Neuronal stem cell (in vitro differentiated cells): Measurements from ENCODE around the gene CD22.

Experiments used
- DNase-seq: peaks from one replicate; pipeline ENCODE4 v3.0.0-alpha.2; 2013; ENCODE audit warnings: low spot score
- H2AFZ ChIP-seq: one replicate; pipeline ENCODE4 v1.6.1; 2013; ENCODE audit warnings: mild to moderate bottlenecking, low read length, inconsistent platforms
- H2AK5ac ChIP-seq: 2 replicates; pipeline ENCODE4 v1.6.1; 2013; ENCODE audit warnings: low read depth, mild to moderate bottlenecking, inconsistent platforms, low read length, moderate library complexity, mixed read lengths
- H2BK120ac ChIP-seq: 2 replicates; pipeline ENCODE4 v1.6.1; 2013; ENCODE audit warnings: low read depth, mild to moderate bottlenecking, inconsistent platforms, low read length, moderate library complexity, mixed read lengths
- H2BK12ac ChIP-seq: one replicate; pipeline ENCODE4 v1.6.1; 2013; ENCODE audit warnings: low read length, inconsistent platforms
- H2BK15ac ChIP-seq: 2 replicates; pipeline ENCODE4 v1.6.1; 2013; ENCODE audit warnings: mild to moderate bottlenecking, low read length, inconsistent platforms, mixed read lengths
- H2BK5ac ChIP-seq: one replicate; pipeline ENCODE4 v1.6.1; 2013; ENCODE audit warnings: inconsistent platforms, mild to moderate bottlenecking, low read length, moderate library complexity
- H3K14ac ChIP-seq: one replicate; pipeline ENCODE4 v1.6.1; 2013; ENCODE audit warnings: low read length, inconsistent platforms
- H3K18ac ChIP-seq: 2 replicates; pipeline ENCODE4 v1.6.1; 2013; ENCODE audit warnings: low read length, inconsistent platforms
- H3K23ac ChIP-seq: 2 replicates; pipeline ENCODE4 v1.6.1; 2013; ENCODE audit warnings: low read depth, mild to moderate bottlenecking, mixed read lengths, low read length, inconsistent platforms; ENCODE audit not compliant: poor library complexity
- H3K27ac ChIP-seq: replicated peaks from 3 replicates; pipeline ENCODE4 v1.5.1; 2013; ENCODE audit warnings: low read length, inconsistent platforms
- H3K27me3 ChIP-seq, 3 experiments: 2 replicates each; pipeline ENCODE4 v1.6.1; 2013; ENCODE audit warnings: low read length in 3 of 3, mild to moderate bottlenecking in 2 of 3, inconsistent platforms in 1 of 3, low read depth in 1 of 3, mixed read lengths in 1 of 3, moderate library complexity in 1 of 3; ENCODE audit not compliant: control insufficient read depth in 3 of 3, insufficient read depth in 3 of 3
- H3K36me3 ChIP-seq, 2 donors: replicated peaks in 1 of 2; 2 replicates each; pipeline ENCODE4 v1.6.1; 2013; ENCODE audit warnings: low read length in 2 of 2; ENCODE audit not compliant: control insufficient read depth in 2 of 2, insufficient read depth in 2 of 2
- H3K4ac ChIP-seq: 2 replicates; pipeline ENCODE4 v1.6.1; 2013; ENCODE audit warnings: inconsistent platforms, mild to moderate bottlenecking, low read length, moderate library complexity
- H3K4me1 ChIP-seq, 2 donors: 1 replicate in 1 of 2; 2 replicates in 1 of 2; pipeline ENCODE4 v1.6.1; 2013; ENCODE audit warnings: low read length in 2 of 2, low read depth in 1 of 2; ENCODE audit not compliant: control insufficient read depth in 2 of 2, insufficient read depth in 1 of 2
- H3K4me2 ChIP-seq: one replicate; pipeline ENCODE4 v1.6.1; 2013; ENCODE audit warnings: mild to moderate bottlenecking, low read length, inconsistent platforms; ENCODE audit not compliant: insufficient read depth, poor library complexity, severe bottlenecking
- H3K4me3 ChIP-seq, 2 donors: 2 replicates each; pipeline ENCODE4 v1.5.1; 2013; ENCODE audit warnings: low read length in 2 of 2, mild to moderate bottlenecking in 2 of 2, inconsistent platforms in 1 of 2, moderate library complexity in 1 of 2
- H3K79me1 ChIP-seq: one replicate; pipeline ENCODE4 v1.6.1; 2013; ENCODE audit warnings: low read depth, mild to moderate bottlenecking, inconsistent platforms, low read length, moderate library complexity
- H3K9ac ChIP-seq: one replicate; pipeline ENCODE4 v1.6.1; 2013; ENCODE audit warnings: mild to moderate bottlenecking, low read depth, low read length, inconsistent platforms; ENCODE audit not compliant: poor library complexity
- H3K9me3 ChIP-seq, 2 donors: replicated peaks in 1 of 2; 2 replicates each; pipeline versions ENCODE3 to v1.6.1; 2013; ENCODE audit warnings: low read length in 2 of 2, mild to moderate bottlenecking in 2 of 2, inconsistent platforms in 1 of 2, low read depth in 1 of 2, mixed read lengths in 1 of 2, moderate library complexity in 1 of 2; ENCODE audit not compliant: control insufficient read depth in 2 of 2, insufficient read depth in 1 of 2
- H4K8ac ChIP-seq: one replicate; pipeline ENCODE4 v1.6.1; 2013; ENCODE audit warnings: low read depth, mild to moderate bottlenecking, inconsistent platforms, low read length, moderate library complexity
- H4K91ac ChIP-seq: one replicate; pipeline ENCODE4 v1.6.1; 2013; ENCODE audit warnings: low read length, low read depth, mild to moderate bottlenecking, inconsistent platforms; ENCODE audit not compliant: poor library complexity
- WGBS, 2 donors: extraction: QIAGEN DNeasy Blood & Tissue Kit; methylation state at CpG; one replicate each; pipeline ENCODE4 v1.1.7; 2013; ENCODE audit warnings: missing lambda C conversion rate in 2 of 2, mixed read lengths in 1 of 2; ENCODE audit not compliant: insufficient read length in 2 of 2, insufficient replicate concordance in 1 of 2; ENCODE audit errors: extremely low coverage in 2 of 2; 5-methylcytosine and 5-hydroxymethylcytosine counted together

The CD22 gene

DNA sequence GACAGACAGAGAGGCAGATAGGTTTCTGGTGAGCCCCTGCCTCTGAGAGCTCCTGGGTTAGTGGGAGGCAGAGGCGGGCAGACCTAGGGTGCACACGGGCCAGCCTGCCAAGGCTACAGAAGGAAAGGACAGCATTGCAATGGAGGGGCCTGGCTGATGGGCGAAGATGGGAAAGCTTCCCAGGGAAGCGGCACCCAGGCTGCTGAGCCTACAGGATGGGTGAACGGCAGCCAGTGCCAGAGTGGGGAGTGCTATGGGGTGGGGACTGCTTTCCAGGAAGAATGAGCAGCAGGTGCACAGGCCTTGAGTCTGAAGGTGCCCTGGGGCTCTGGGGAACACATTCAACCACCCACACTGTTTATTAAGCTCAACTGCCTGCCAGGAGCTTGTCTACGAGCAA, 37.7 kb upstream of the CD22 start:
- peak overlapping the region; percentile 81 for H3K23ac ChIP-seq
- no peak for DNase-seq
- H3K4ac ChIP-seq, result no peak overlapping the region
- H3K9me3 ChIP-seq, result no peaks in the 10 kb centered on the region
- no peak overlapping the region for H2BK5ac ChIP-seq
- no peak overlapping the region for H2BK120ac ChIP-seq
- H2AK5ac ChIP-seq, result peak overlapping the region; percentile 39
- H3K4me3 ChIP-seq, result peak overlapping the region in 1 of 2 donors; percentile 15
- H4K91ac ChIP-seq, result peak overlapping the region; percentile 17
- no CpG with 5 or more reads among the region's 6 CpGs for WGBS, 2 donors
- peak overlapping the region; percentile 45 for H2BK15ac ChIP-seq
- no peak overlapping the region for H3K27ac ChIP-seq
- no peaks in the 10 kb centered on the region for H3K36me3 ChIP-seq
- peaks cover 2% of the 10 kb centered on the region for H3K79me1 ChIP-seq
- no peak overlapping the region for H3K4me2 ChIP-seq
- H3K9ac ChIP-seq, result no peak overlapping the region
- H2BK12ac ChIP-seq, result peak overlapping the region; percentile 78
- H3K4me1 ChIP-seq, result peaks cover 0 to 19% of the 10 kb centered on the region in 2 donors
- H3K27me3 ChIP-seq, result peaks cover 0 to 23% (median 0%) of the 10 kb centered on the region in 3 experiments
- H4K8ac ChIP-seq, result no peak overlapping the region
- H2AFZ ChIP-seq, result no peak overlapping the region
- H3K18ac ChIP-seq, result peak overlapping the region; percentile 82
- no peak overlapping the region for H3K14ac ChIP-seq

DNA sequence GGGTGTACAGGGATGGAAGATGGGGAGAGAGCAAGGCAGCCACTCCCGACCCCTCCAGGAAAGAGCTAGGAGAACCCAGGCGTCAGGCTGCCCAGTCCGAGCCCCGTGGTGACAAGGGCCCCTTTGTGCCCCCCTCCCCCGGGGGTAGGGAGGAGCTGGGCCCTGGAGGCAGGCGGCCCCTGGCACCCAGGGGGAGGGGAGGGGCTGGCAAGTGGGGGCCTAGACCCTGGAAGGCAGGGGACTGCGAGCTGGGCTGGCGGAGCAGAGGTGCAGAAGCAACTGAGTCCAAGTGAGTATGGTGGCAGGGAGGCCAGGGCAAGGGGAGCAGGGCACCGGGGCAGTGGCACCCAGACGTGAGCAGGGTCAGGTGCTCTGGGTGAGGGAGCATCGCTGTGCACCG, 37.1 kb upstream of the CD22 start, which contains the start of gene MAG:
TSS of gene MAG (plus strand) at position 246 of the 400 bp plus-strand sequence. CDS start 3,248 bp downstream, outside the sequence.
- Histone ChIP-seq H3K4ac (no peak within 1 kb of the TSS), H3K4me2 (no peak within 1 kb of the TSS), H2BK12ac (peak within 1 kb of the TSS; percentile 78), H3K9ac (peak within 1 kb of the TSS; percentile 44), H4K8ac (no peak within 1 kb of the TSS), H2BK15ac (peak within 1 kb of the TSS; percentile 45), H4K91ac (peak within 1 kb of the TSS; percentile 17), H3K9me3 (no peaks in the 10 kb centered on the region), H2BK5ac (no peak within 1 kb of the TSS), H2AFZ (no peak within 1 kb of the TSS), H3K79me1 (peaks cover 2% of the 10 kb centered on the region), H2AK5ac (peak within 1 kb of the TSS; percentile 90), H3K14ac (peak within 1 kb of the TSS; percentile 77), H3K36me3 (no peaks in the 10 kb centered on the region), H3K4me3 (peak within 1 kb of the TSS in 1 of 2 donors; percentile 42), H2BK120ac (no peak within 1 kb of the TSS), H3K23ac (peak within 1 kb of the TSS; percentile 81), H3K4me1 (peaks cover 0 to 19% of the 10 kb centered on the region in 2 donors), H3K27ac (no peak within 1 kb of the TSS), H3K27me3 (peaks cover 0 to 23% (median 0%) of the 10 kb centered on the region in 3 experiments), H3K18ac (peak within 1 kb of the TSS; percentile 83)
- no peak for DNase-seq
- no CpG with 5 or more reads among the region's 12 CpGs for WGBS, 2 donors

DNA sequence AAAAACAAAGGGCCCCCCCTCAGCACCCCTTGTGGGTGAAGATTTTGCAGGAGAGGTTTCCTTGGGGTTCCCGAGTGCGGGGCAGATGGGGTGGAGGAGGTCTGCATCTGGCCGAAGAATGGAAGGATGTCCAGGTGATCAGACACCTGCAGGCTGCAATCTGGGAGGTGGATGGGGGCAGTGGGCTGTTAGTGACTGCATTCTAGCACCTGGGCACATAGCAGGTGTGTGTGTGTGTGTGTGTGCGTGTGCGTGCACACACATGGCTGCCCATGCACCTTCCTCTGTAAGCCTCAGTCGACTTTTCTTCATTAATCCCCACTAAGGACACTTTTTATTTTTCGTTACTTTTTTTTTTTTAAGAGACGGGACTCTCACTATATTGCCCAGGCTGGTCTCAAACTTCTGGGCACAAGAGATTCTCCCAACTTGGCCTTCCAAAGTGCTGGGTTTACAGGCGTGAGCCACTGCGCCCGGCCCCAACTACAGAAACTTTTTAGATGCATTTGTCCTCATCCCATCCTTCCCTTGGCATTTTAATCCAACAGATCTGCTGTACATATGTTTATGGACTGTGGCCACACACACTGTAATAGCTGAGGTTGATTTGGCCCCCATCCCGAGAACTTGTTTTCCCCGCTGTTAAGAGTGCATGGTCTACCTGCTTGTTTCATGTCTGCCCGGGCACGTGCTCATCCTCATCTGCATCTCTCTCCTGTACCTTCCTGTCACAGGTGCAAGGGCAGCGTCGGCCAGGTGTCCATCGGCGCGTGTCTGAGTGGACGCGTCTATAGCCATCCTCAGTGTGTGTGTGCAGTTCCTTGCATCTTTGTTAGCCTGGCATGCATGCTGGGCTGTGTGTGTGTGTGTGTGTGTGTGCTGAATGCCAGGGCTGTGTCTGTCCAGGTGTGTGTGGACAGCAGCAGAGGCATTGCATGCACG, 36.3 kb upstream of the CD22 start:
- peaks cover 0 to 3% of the 10 kb centered on the region in 2 donors for H3K36me3 ChIP-seq
- H3K27ac ChIP-seq, result no peak overlapping the region
- no peak for DNase-seq
- H3K18ac ChIP-seq, result peak overlapping the region; percentile 88
- peak overlapping the region; percentile 35 for H2BK15ac ChIP-seq
- peak overlapping the region; percentile 68 for H3K9ac ChIP-seq
- H3K23ac ChIP-seq, result peak overlapping the region; percentile 73
- peaks cover 0 to 19% of the 10 kb centered on the region in 2 donors for H3K4me1 ChIP-seq
- no peak overlapping the region for H2AFZ ChIP-seq
- WGBS, 2 donors, result no CpG with 5 or more reads among the region's 23 CpGs
- peak overlapping the region; percentile 77 for H3K14ac ChIP-seq
- no peak overlapping the region for H3K4ac ChIP-seq
- no peak overlapping the region for H2BK120ac ChIP-seq
- H3K27me3 ChIP-seq, result peaks cover 0 to 19% (median 7%) of the 10 kb centered on the region in 3 experiments
- peak overlapping the region in 1 of 2 donors; percentile 42 for H3K4me3 ChIP-seq
- H3K9me3 ChIP-seq, result peaks cover 0 to 1% of the 10 kb centered on the region in 2 donors
- H4K8ac ChIP-seq, result no peak overlapping the region
- H2AK5ac ChIP-seq, result peak overlapping the region; percentile 51
- H2BK5ac ChIP-seq, result no peak overlapping the region
- no peak overlapping the region for H3K4me2 ChIP-seq
- peak overlapping the region; percentile 35 for H2BK12ac ChIP-seq
- H3K79me1 ChIP-seq, result peaks cover 8% of the 10 kb centered on the region
- peak overlapping the region; percentile 32 for H4K91ac ChIP-seq

DNA sequence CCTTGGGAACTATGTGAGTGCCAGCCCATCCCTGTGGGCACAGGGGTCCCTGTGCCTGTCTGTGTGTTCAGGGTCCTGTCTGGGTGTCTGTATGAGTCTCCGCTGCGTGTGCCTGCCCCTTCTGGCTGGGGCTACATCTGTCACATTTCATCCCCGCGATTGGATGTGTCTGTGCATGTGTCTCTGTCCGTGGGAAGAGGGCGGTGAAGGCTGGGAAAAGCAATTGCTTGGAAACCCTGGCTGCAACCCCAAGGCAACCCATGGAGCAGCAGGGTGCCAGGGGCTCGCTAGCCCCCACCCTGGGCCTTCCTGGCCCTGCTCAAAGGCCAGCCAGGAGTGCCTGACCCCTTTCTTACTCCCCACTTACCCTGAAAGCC, 35.6 kb upstream of the CD22 start:
- no peak overlapping the region for H3K4me2 ChIP-seq
- H3K23ac ChIP-seq, result peak overlapping the region; percentile 45
- peaks cover 0 to 3% of the 10 kb centered on the region in 2 donors for H3K36me3 ChIP-seq
- H2BK120ac ChIP-seq, result no peak overlapping the region
- H3K9me3 ChIP-seq, result peaks cover 0 to 7% of the 10 kb centered on the region in 2 donors
- no peak overlapping the region for H2AFZ ChIP-seq
- peak overlapping the region; percentile 51 for H2AK5ac ChIP-seq
- H3K27me3 ChIP-seq, result peaks cover 0 to 19% (median 10%) of the 10 kb centered on the region in 3 experiments
- peak overlapping the region; percentile 77 for H3K14ac ChIP-seq
- H2BK15ac ChIP-seq, result peak overlapping the region; percentile 64
- no CpG with 5 or more reads among the region's 7 CpGs for WGBS, 2 donors
- peak overlapping the region in 1 of 2 donors; percentile 42 for H3K4me3 ChIP-seq
- H3K27ac ChIP-seq, result no peak overlapping the region
- H3K18ac ChIP-seq, result peak overlapping the region; percentile 88
- H4K8ac ChIP-seq, result no peak overlapping the region
- no peak overlapping the region for H3K4ac ChIP-seq
- H2BK12ac ChIP-seq, result peak overlapping the region; percentile 35
- peak overlapping the region; percentile 68 for H3K9ac ChIP-seq
- H3K79me1 ChIP-seq, result peaks cover 8% of the 10 kb centered on the region
- no peak for DNase-seq
- peak overlapping the region; percentile 32 for H4K91ac ChIP-seq
- H2BK5ac ChIP-seq, result peak overlapping the region; percentile 22
- peaks cover 0 to 19% of the 10 kb centered on the region in 2 donors for H3K4me1 ChIP-seq
